ENCODE results near the gene OR2A42. TPM values are rescaled to one million over a fixed set of nuclear protein-coding genes. Genes with fewer than 3 reads are reported as not detected.
"Not testable (repeated sequence)": the region's sequence is repeated elsewhere in the genome, so short reads cannot be mapped to it uniquely, and the experiment has no call there.

The OR2A42 gene
- total and polyA plus RNA-seq, 4 donors: 0.02 to 0.26 (median 0.04) TPM; not detected in 1

DNA sequence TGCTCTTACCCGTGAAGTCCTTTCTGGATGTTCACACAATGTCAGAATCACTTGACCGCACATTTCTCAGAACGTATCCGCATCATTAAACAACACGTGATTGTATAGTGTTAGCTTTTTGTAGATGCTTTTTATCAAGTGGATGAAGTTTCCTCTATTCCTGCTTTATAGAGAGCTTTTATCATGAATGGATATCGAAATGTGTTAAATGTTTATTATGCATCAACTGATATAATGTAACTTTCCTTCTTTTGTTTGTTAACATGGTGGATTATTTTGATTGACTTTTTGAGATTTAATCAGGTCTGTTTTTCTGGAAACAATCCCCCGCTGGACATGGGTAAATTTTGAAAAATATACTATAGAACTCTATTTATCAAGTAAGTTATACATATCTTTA is 25.3 kb upstream of the OR2A42 start, which contains the start of gene OR2A7:
OR2A7 (minus strand) TSS at position 101 of the 400 bp plus-strand sequence. CDS start 5,164 bp downstream, outside the sequence.
- H3K4me3 ChIP-seq; DNase-seq; H3K27ac ChIP-seq (ENCODE audit: low read depth in 1 of 2, low read length in 1 of 2); H3K9me3 ChIP-seq (ENCODE audit: control insufficient read depth in 4 of 4, insufficient read depth in 3 of 4, low read length in 3 of 4); H3K36me3 ChIP-seq (ENCODE audit: control insufficient read depth in 4 of 4, insufficient read depth in 4 of 4, low read length in 4 of 4); H3K4me1 ChIP-seq (ENCODE audit: control insufficient read depth in 5 of 5, insufficient read depth in 5 of 5, low read length in 5 of 5); H3K9ac ChIP-seq (ENCODE audit: insufficient read depth in 1 of 2, low read length in 2 of 2); ATAC-seq (ENCODE audit: insufficient read depth, low FRiP score); H3K27me3 ChIP-seq (ENCODE audit: control insufficient read depth in 3 of 3, insufficient read depth in 3 of 3, low read length in 2 of 3): not testable (repeated sequence)
- 92 to 99% methylated on average over 6 of the region's 7 CpGs for WGBS, 2 donors

DNA sequence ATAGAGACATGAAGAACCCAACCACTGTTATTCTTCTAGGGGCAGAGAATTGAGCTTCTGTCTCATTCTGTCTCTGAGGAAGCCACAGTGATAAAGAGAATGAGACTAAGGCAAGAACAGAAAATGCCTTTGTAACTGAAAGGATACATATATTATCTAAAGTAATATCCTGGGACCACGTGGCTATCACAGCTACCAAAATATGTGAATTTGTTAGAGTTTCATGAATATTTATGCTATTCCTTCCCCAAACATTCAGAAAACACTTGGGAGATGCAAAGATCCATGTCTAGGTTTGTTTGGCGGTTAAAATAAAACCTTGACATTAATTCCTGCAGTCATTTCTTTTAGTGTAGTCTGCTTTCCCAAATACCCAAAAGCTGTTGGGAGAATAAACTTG is 22.7 kb upstream of the OR2A42 start:
- H3K4me3 ChIP-seq; H3K9ac ChIP-seq (ENCODE audit: insufficient read depth in 1 of 2, low read length in 2 of 2); H3K27ac ChIP-seq (ENCODE audit: low read depth in 1 of 2, low read length in 1 of 2); ATAC-seq (ENCODE audit: insufficient read depth, low FRiP score); DNase-seq; H3K9me3 ChIP-seq (ENCODE audit: control insufficient read depth in 4 of 4, insufficient read depth in 3 of 4, low read length in 3 of 4); H3K4me1 ChIP-seq (ENCODE audit: control insufficient read depth in 5 of 5, insufficient read depth in 5 of 5, low read length in 5 of 5); H3K36me3 ChIP-seq (ENCODE audit: control insufficient read depth in 4 of 4, insufficient read depth in 4 of 4, low read length in 4 of 4); H3K27me3 ChIP-seq (ENCODE audit: control insufficient read depth in 3 of 3, insufficient read depth in 3 of 3, low read length in 2 of 3): not testable (repeated sequence)
- WGBS, 2 donors: no CpG with 5 or more reads among the region's 2 CpGs

DNA sequence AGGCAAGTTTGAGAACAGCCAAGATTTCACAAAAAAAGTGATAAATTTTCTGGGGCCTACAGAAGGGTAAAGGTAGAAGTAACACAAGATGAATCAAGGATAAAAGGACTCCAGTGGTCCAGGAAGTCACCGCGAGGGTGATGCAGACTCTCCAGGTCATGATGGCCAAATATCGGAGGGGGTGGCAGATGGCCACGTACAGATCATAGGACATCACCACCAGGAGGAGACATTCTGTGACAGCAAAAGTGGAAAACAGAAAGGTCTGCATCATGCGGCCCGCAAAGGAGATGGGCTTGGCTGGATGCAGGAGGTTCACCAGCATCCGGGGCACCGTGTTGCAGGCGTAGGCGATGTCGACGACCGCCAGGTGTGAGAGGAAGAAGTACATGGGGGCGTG is 19.7 kb upstream of the OR2A42 start:
- not testable (repeated sequence) for H3K36me3 ChIP-seq (ENCODE audit: control insufficient read depth in 4 of 4, insufficient read depth in 4 of 4, low read length in 4 of 4); H3K27ac ChIP-seq (ENCODE audit: low read depth in 1 of 2, low read length in 1 of 2); H3K27me3 ChIP-seq (ENCODE audit: control insufficient read depth in 3 of 3, insufficient read depth in 3 of 3, low read length in 2 of 3); H3K4me3 ChIP-seq; H3K9me3 ChIP-seq (ENCODE audit: control insufficient read depth in 4 of 4, insufficient read depth in 3 of 4, low read length in 3 of 4); ATAC-seq (ENCODE audit: insufficient read depth, low FRiP score); H3K4me1 ChIP-seq (ENCODE audit: control insufficient read depth in 5 of 5, insufficient read depth in 5 of 5, low read length in 5 of 5); DNase-seq; H3K9ac ChIP-seq (ENCODE audit: insufficient read depth in 1 of 2, low read length in 2 of 2)
- WGBS, 2 donors: no CpG with 5 or more reads among the region's 14 CpGs

DNA sequence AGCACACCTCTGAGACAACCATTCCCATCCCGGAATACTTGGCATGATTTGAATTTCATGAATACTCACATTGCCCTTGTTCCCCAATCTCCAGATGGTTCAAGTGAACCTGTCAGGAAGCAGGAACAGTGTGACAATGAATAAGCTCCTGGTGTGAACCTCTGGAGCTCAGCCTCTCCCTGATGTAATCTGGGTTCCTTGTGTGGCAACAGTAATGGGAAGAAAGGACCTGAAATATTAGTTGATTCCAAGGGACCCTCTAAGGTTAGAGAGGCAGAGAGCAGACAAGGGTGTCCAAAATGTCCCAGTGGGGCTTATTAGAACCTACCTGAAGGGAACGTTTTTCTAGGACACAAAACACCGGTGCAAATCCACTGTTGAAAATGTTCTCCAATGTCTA is 16.7 kb upstream of the OR2A42 start:
- TF ChIP-seq, protein P1, sequence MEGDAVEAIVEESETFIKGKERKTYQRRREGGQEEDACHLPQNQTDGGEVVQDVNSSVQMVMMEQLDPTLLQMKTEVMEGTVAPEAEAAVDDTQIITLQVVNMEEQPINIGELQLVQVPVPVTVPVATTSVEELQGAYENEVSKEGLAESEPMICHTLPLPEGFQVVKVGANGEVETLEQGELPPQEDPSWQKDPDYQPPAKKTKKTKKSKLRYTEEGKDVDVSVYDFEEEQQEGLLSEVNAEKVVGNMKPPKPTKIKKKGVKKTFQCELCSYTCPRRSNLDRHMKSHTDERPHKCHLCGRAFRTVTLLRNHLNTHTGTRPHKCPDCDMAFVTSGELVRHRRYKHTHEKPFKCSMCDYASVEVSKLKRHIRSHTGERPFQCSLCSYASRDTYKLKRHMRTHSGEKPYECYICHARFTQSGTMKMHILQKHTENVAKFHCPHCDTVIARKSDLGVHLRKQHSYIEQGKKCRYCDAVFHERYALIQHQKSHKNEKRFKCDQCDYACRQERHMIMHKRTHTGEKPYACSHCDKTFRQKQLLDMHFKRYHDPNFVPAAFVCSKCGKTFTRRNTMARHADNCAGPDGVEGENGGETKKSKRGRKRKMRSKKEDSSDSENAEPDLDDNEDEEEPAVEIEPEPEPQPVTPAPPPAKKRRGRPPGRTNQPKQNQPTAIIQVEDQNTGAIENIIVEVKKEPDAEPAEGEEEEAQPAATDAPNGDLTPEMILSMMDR (IDR thresholded peaks at IDR 0.05; ENCODE audit: control extremely low read depth, extremely low read depth): no peak
- 62 to 76% methylated on average over 3 of the region's 3 CpGs for whole genome bisulfite sequencing, 2 donors
- Histone ChIP-seq H3K36me3 (ENCODE audit: control insufficient read depth in 4 of 4, insufficient read depth in 4 of 4, low read length in 4 of 4) (no peaks in the 10 kb centered on the region), H3K27ac (ENCODE audit: low read depth in 1 of 2, low read length in 1 of 2) (no peak overlapping the region), H3K9ac (ENCODE audit: insufficient read depth in 1 of 2, low read length in 2 of 2) (no peak overlapping the region), H3K27me3 (ENCODE audit: control insufficient read depth in 3 of 3, insufficient read depth in 3 of 3, low read length in 2 of 3) (no peaks in the 10 kb centered on the region), H3K4me3 (no peak overlapping the region), H3K4me1 (ENCODE audit: control insufficient read depth in 5 of 5, insufficient read depth in 5 of 5, low read length in 5 of 5) (no peaks in the 10 kb centered on the region), H3K9me3 (ENCODE audit: control insufficient read depth in 4 of 4, insufficient read depth in 3 of 4, low read length in 3 of 4) (no peaks in the 10 kb centered on the region)
- ATAC-seq (ENCODE audit: insufficient read depth, low FRiP score) (no peak), DNase-seq (peak in 2 of 3 donors; percentile 2 to 6)

DNA sequence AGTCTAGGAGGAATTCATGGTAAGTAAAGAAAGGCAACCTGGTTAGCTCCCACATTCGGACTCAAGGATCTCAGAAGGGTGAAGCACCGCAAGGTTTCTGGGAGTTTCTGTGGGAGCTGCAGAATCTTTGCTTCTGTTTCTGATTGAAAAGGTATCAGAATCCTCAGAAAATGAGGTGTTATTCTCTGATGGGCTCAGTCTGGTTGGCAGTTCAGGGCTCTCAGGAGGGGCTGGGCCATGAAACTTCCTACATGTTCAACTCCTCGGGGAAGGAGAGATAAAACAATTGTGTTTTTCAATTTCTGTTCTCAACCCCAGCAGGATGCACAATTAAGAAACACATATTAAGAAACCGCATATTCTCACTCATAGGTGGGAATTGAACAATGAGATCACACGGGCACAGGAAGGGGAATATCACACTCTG is 16.1 kb upstream of the OR2A42 start:
- Histone ChIP-seq H3K27ac (ENCODE audit: low read depth in 1 of 2, low read length in 1 of 2) (no peak overlapping the region), H3K4me1 (ENCODE audit: control insufficient read depth in 5 of 5, insufficient read depth in 5 of 5, low read length in 5 of 5) (no peaks in the 10 kb centered on the region), H3K4me3 (no peak overlapping the region), H3K27me3 (ENCODE audit: control insufficient read depth in 3 of 3, insufficient read depth in 3 of 3, low read length in 2 of 3) (no peaks in the 10 kb centered on the region), H3K36me3 (ENCODE audit: control insufficient read depth in 4 of 4, insufficient read depth in 4 of 4, low read length in 4 of 4) (no peaks in the 10 kb centered on the region), H3K9me3 (ENCODE audit: control insufficient read depth in 4 of 4, insufficient read depth in 3 of 4, low read length in 3 of 4) (no peaks in the 10 kb centered on the region), H3K9ac (ENCODE audit: insufficient read depth in 1 of 2, low read length in 2 of 2) (no peak overlapping the region)
- TF ChIP-seq, protein P1 (IDR thresholded peaks at IDR 0.05; ENCODE audit: control extremely low read depth, extremely low read depth): no peak
- WGBS, 2 donors: 70 to 82% methylated on average over 5 of the region's 5 CpGs
- DNase-seq (no peak), ATAC-seq (ENCODE audit: insufficient read depth, low FRiP score) (no peak)

DNA sequence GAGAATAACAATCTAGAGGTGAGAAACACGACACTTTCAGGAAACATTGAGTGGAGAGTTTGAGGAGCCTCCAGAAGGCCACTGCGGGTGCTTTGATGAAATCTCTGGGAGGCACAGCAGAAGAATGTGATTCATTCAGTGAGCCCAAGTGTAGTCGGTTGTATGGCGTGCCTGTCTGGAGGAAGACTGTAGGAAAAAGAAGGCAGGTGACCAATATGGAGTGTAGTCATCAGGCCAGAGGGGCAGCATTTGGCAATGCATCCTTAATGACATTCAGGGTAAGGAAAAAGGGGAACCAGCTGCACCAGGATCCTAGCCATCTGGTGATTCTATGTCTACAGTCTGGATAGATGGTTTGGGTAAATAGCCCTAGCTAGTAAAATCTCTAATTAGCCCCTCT is 12.9 kb upstream of the OR2A42 start:
- H3K27me3 ChIP-seq (ENCODE audit: control insufficient read depth in 3 of 3, insufficient read depth in 3 of 3, low read length in 2 of 3); H3K27ac ChIP-seq (ENCODE audit: low read depth in 1 of 2, low read length in 1 of 2); DNase-seq; H3K4me1 ChIP-seq (ENCODE audit: control insufficient read depth in 5 of 5, insufficient read depth in 5 of 5, low read length in 5 of 5); H3K9ac ChIP-seq (ENCODE audit: insufficient read depth in 1 of 2, low read length in 2 of 2); H3K36me3 ChIP-seq (ENCODE audit: control insufficient read depth in 4 of 4, insufficient read depth in 4 of 4, low read length in 4 of 4); H3K9me3 ChIP-seq (ENCODE audit: control insufficient read depth in 4 of 4, insufficient read depth in 3 of 4, low read length in 3 of 4); ATAC-seq (ENCODE audit: insufficient read depth, low FRiP score); H3K4me3 ChIP-seq: not testable (repeated sequence)
- WGBS, 2 donors: no CpG with 5 or more reads among the region's 4 CpGs

DNA sequence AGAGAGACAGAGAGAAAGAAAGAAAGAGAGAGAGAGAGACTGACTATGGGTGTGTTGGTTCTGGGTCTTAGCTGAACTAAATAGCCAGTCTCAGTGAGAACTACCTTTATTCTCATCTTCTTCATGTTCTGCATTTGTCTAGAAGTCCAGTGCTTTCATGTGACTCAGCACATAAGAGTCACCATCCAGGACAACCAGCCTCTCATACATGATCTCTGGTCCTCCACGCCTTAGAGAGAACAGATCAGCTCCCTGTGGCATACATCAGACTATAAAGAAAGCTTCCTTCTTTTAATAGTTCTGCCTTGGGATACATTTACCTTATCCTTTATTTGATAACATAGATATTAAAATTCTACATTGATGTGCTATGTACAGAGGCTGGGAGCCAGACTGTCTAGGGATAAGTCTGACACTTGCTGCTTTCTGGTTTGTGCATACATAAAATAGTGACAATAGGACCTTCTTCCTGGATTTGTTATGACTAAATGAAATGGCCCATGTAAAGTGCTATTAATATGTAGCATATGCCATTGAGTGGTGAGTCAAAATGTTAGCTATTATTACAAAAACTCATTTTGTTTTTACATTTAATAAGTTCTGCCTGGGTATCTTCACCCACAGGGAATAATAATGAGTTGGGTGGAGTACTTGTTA is 8.4 kb upstream of the OR2A42 start:
- not testable (repeated sequence) for H3K9me3 ChIP-seq (ENCODE audit: control insufficient read depth in 4 of 4, insufficient read depth in 3 of 4, low read length in 3 of 4); H3K4me3 ChIP-seq; H3K27ac ChIP-seq (ENCODE audit: low read depth in 1 of 2, low read length in 1 of 2); DNase-seq; H3K36me3 ChIP-seq (ENCODE audit: control insufficient read depth in 4 of 4, insufficient read depth in 4 of 4, low read length in 4 of 4); H3K9ac ChIP-seq (ENCODE audit: insufficient read depth in 1 of 2, low read length in 2 of 2); H3K4me1 ChIP-seq (ENCODE audit: control insufficient read depth in 5 of 5, insufficient read depth in 5 of 5, low read length in 5 of 5); ATAC-seq (ENCODE audit: insufficient read depth, low FRiP score); H3K27me3 ChIP-seq (ENCODE audit: control insufficient read depth in 3 of 3, insufficient read depth in 3 of 3, low read length in 2 of 3)
- no CpG with 5 or more reads among the region's 1 CpG for WGBS, 2 donors
